ENCODE measurements around the gene ATF7IP2.
A peak's percentile ranks its signal among the peaks of the same experiment; 100 is the strongest.
"Not testable (repeated sequence)": the region's sequence is repeated elsewhere in the genome, so short reads cannot be mapped to it uniquely, and the experiment has no call there.

ATF7IP2 gene

GRCh38 chr16:10453159-10453510, 67.3 kb downstream of the ATF7IP2 start:
- DNase-seq, result no peak

GRCh38 chr16:10465821-10466220, 80.0 kb downstream of the ATF7IP2 start:
- no peak for DNase-seq

GRCh38 chr16:10466313-10466712, 80.5 kb downstream of the ATF7IP2 start:
- DNase-seq, result no peak

- DNase-seq, result no peak
Measured at GRCh38 chr16:10466861-10467260, 81.0 kb downstream of the ATF7IP2 start.

- not testable (repeated sequence) for DNase-seq
Measured at GRCh38 chr16:10476636-10477035, 90.8 kb downstream of the ATF7IP2 start.

- DNase-seq, result no peak
Measured at GRCh38 chr16:10480151-10480550, 94.3 kb downstream of the ATF7IP2 start.

- no peak for DNase-seq
Measured at GRCh38 chr16:10485159-10485558, 99.3 kb downstream of the ATF7IP2 start.

GRCh38 chr16:10485698-10486382, 100.0 kb downstream of the ATF7IP2 start:
- no peak for DNase-seq

GRCh38 chr16:10490141-10490540, 104.3 kb downstream of the ATF7IP2 start:
- DNase-seq, result no peak

GRCh38 chr16:10493276-10493675, 107.4 kb downstream of the ATF7IP2 start:
- DNase-seq, result no peak

- no peak for DNase-seq
Measured at GRCh38 chr16:10494343-10495030, 108.6 kb downstream of the ATF7IP2 start.

- no peak for DNase-seq
Measured at GRCh38 chr16:10495031-10495345, 109.1 kb downstream of the ATF7IP2 start.

- DNase-seq, result no peak
Measured at GRCh38 chr16:10497132-10498101, 111.6 kb downstream of the ATF7IP2 start.

- DNase-seq, result no peak
Measured at GRCh38 chr16:10500582-10500981, 114.7 kb downstream of the ATF7IP2 start.

GRCh38 chr16:10501016-10501607, 115.3 kb downstream of the ATF7IP2 start:
- no peak for DNase-seq

- no peak for DNase-seq
Measured at GRCh38 chr16:10502776-10503175, 116.9 kb downstream of the ATF7IP2 start.

GRCh38 chr16:10504404-10504885, 118.6 kb downstream of the ATF7IP2 start:
- DNase-seq, result no peak

GRCh38 chr16:10505286-10505685, 119.4 kb downstream of the ATF7IP2 start:
- DNase-seq, result not testable (repeated sequence)

GRCh38 chr16:10509534-10510025, 123.7 kb downstream of the ATF7IP2 start:
- peak; percentile 33 for DNase-seq

GRCh38 chr16:10510279-10510678, 124.4 kb downstream of the ATF7IP2 start:
- no peak for DNase-seq

- DNase-seq, result no peak
Measured at GRCh38 chr16:10511829-10512228, 126.0 kb downstream of the ATF7IP2 start.

GRCh38 chr16:10514369-10515055, 128.7 kb downstream of the ATF7IP2 start:
- peak; percentile 28 for DNase-seq

Data from NCI-H510A treated with DMSO at 0.1 percent for 48 hours (cell line).